Suppressor macrophage (primary cell): ENCODE results near the gene PPP6R2.

Source experiments
- DNase-seq, 4 experiments: peaks; one replicate each; pipeline ENCODE4 v3.0.0-alpha.2; 2020 to 2022
- total RNA-seq, 17 experiments: gene quantifications; one replicate each; lab custom pipeline; 2026; ENCODE audit warnings: mixed read lengths in 6 of 17, inconsistent platforms in 3 of 17; lab: John Stamatoyannopoulos, UW

Gene PPP6R2
- total RNA-seq, result 49.4 to 116 (median 64.9) reads per million in 17 experiments

- peak; percentile 89 to 97 (median 94) for DNase-seq
Measured at GRCh38 chr22:50342651-50343540, at the start of gene PPP6R2. Gene PPP6R2 (plus strand): TSS chr22:50343327. CDS start chr22:50393909, 50,582 bp downstream.

GRCh38 chr22:50293441-50294318 lies 49.4 kb upstream of the PPP6R2 start:
- DNase-seq, result peak in 2 of 4 experiments; percentile 38 to 51

- DNase-seq, result no peak
Measured at GRCh38 chr22:50294319-50294656, 48.8 kb upstream of the PPP6R2 start.

GRCh38 chr22:50296658-50297490 lies 46.3 kb upstream of the PPP6R2 start:
- DNase-seq, result peak in 1 of 4 experiments; percentile 24

- DNase-seq, result no peak
Measured at GRCh38 chr22:50297510-50298265, 45.4 kb upstream of the PPP6R2 start.

- DNase-seq, result no peak
Measured at GRCh38 chr22:50298266-50298637, 44.9 kb upstream of the PPP6R2 start.

- DNase-seq, result peak in 3 of 4 experiments; percentile 29 to 52 (median 36)
Measured at GRCh38 chr22:50298937-50299784, 44.0 kb upstream of the PPP6R2 start.

GRCh38 chr22:50299785-50300619 lies 43.1 kb upstream of the PPP6R2 start:
- peak in 1 of 4 experiments; percentile 36 for DNase-seq

- DNase-seq, result no peak
Measured at GRCh38 chr22:50300620-50301257, 42.4 kb upstream of the PPP6R2 start.

- DNase-seq, result no peak
Measured at GRCh38 chr22:50301581-50301991, 41.5 kb upstream of the PPP6R2 start.

- DNase-seq, result peak; percentile 29 to 70 (median 59)
Measured at GRCh38 chr22:50302041-50302541, 41.0 kb upstream of the PPP6R2 start.

GRCh38 chr22:50302564-50302963 lies 40.6 kb upstream of the PPP6R2 start:
- DNase-seq, result no peak

GRCh38 chr22:50303515-50303847 lies 39.6 kb upstream of the PPP6R2 start:
- DNase-seq, result no peak

GRCh38 chr22:50303848-50304527 lies 39.1 kb upstream of the PPP6R2 start:
- DNase-seq, result peak; percentile 73 to 88 (median 82)

GRCh38 chr22:50304528-50305392 lies 38.4 kb upstream of the PPP6R2 start:
- DNase-seq, result peak; percentile 72 to 92 (median 86)

GRCh38 chr22:50305393-50305922 lies 37.7 kb upstream of the PPP6R2 start:
- DNase-seq, result no peak
